ENCODE results near the gene NEK6. TPM values are rescaled to one million over a fixed set of nuclear protein-coding genes. Genes with fewer than 3 reads are reported as not detected.

The NEK6 gene
- total RNA-seq, 1 donor from 2014 or later, result 124 TPM

GRCh38 chr9:124342776-124343485 is 85.2 kb downstream of the NEK6 start:
- DNase-seq (ENCODE audit: low read depth), result peak; percentile 74

- no peak for DNase-seq (ENCODE audit: low read depth)
Observed at GRCh38 chr9:124343533-124344290, 86.0 kb downstream of the NEK6 start.

- no peak for DNase-seq (ENCODE audit: low read depth)
Observed at GRCh38 chr9:124344291-124345050, 86.7 kb downstream of the NEK6 start.

- no peak for DNase-seq (ENCODE audit: low read depth)
Observed at GRCh38 chr9:124345063-124345462, 87.3 kb downstream of the NEK6 start.

GRCh38 chr9:124345751-124346281 is 88.1 kb downstream of the NEK6 start:
- no peak for DNase-seq (ENCODE audit: low read depth)

- DNase-seq (ENCODE audit: low read depth), result no peak
Observed at GRCh38 chr9:124346347-124347163, 88.8 kb downstream of the NEK6 start.

GRCh38 chr9:124347206-124347967 is 89.6 kb downstream of the NEK6 start:
- DNase-seq (ENCODE audit: low read depth), result no peak

GRCh38 chr9:124347968-124348358 is 90.2 kb downstream of the NEK6 start:
- DNase-seq (ENCODE audit: low read depth), result no peak

- DNase-seq (ENCODE audit: low read depth), result no peak
Observed at GRCh38 chr9:124348363-124348762, 90.6 kb downstream of the NEK6 start.

- no peak for DNase-seq (ENCODE audit: low read depth)
Observed at GRCh38 chr9:124348831-124349230, 91.1 kb downstream of the NEK6 start.

GRCh38 chr9:124349267-124349666 is 91.5 kb downstream of the NEK6 start:
- DNase-seq (ENCODE audit: low read depth), result no peak

- DNase-seq (ENCODE audit: low read depth), result no peak
Observed at GRCh38 chr9:124349675-124350493, 92.1 kb downstream of the NEK6 start.

GRCh38 chr9:124350494-124351263 is 92.9 kb downstream of the NEK6 start:
- DNase-seq (ENCODE audit: low read depth), result no peak

- no peak for DNase-seq (ENCODE audit: low read depth)
Observed at GRCh38 chr9:124351672-124352468, 94.1 kb downstream of the NEK6 start.

GRCh38 chr9:124352616-124353015 is 94.9 kb downstream of the NEK6 start:
- no peak for DNase-seq (ENCODE audit: low read depth)

- DNase-seq (ENCODE audit: low read depth), result no peak
Observed at GRCh38 chr9:124353166-124353768, 95.5 kb downstream of the NEK6 start.

GRCh38 chr9:124353811-124354274 is 96.1 kb downstream of the NEK6 start:
- DNase-seq (ENCODE audit: low read depth), result peak; percentile 78
